ENCODE data around the gene PAPPA.

PAPPA gene

GRCh38 chr9:116360989-116361388 lies 207.4 kb downstream of the PAPPA start:
- no peak for DNase-seq

- DNase-seq = no peak
Observed at GRCh38 chr9:116361547-116361946, 208.0 kb downstream of the PAPPA start.

- no peak for DNase-seq
Observed at GRCh38 chr9:116362493-116362892, 208.9 kb downstream of the PAPPA start.

GRCh38 chr9:116365056-116365471 lies 211.5 kb downstream of the PAPPA start:
- no peak for DNase-seq

GRCh38 chr9:116366241-116366640 lies 212.7 kb downstream of the PAPPA start:
- no peak for DNase-seq

GRCh38 chr9:116368680-116369079 lies 215.1 kb downstream of the PAPPA start:
- DNase-seq = no peak

- no peak for DNase-seq
Observed at GRCh38 chr9:116369706-116370105, 216.1 kb downstream of the PAPPA start.

- DNase-seq = no peak
Observed at GRCh38 chr9:116370556-116370955, 217.0 kb downstream of the PAPPA start.

GRCh38 chr9:116372081-116372673 lies 218.6 kb downstream of the PAPPA start:
- no peak for DNase-seq

- no peak for DNase-seq
Observed at GRCh38 chr9:116372786-116373185, 219.2 kb downstream of the PAPPA start.

- DNase-seq = no peak
Observed at GRCh38 chr9:116377179-116377798, 223.7 kb downstream of the PAPPA start.

- DNase-seq = no peak
Observed at GRCh38 chr9:116378873-116379272, 225.3 kb downstream of the PAPPA start.

- no peak for DNase-seq
Observed at GRCh38 chr9:116379821-116380220, 226.2 kb downstream of the PAPPA start.

- no peak for DNase-seq
Observed at GRCh38 chr9:116380496-116380995, 227.0 kb downstream of the PAPPA start.

- DNase-seq = no peak
Observed at GRCh38 chr9:116381350-116381749, 227.8 kb downstream of the PAPPA start.

- DNase-seq = no peak
Observed at GRCh38 chr9:116382053-116382452, 228.5 kb downstream of the PAPPA start.

GRCh38 chr9:116383133-116383532 lies 229.5 kb downstream of the PAPPA start:
- no peak for DNase-seq

GRCh38 chr9:116383936-116384335 lies 230.3 kb downstream of the PAPPA start:
- no peak for DNase-seq

GRCh38 chr9:116387934-116388698 lies 234.5 kb downstream of the PAPPA start:
- DNase-seq = no peak

GRCh38 chr9:116389541-116390302 lies 236.1 kb downstream of the PAPPA start:
- DNase-seq = no peak

- DNase-seq = no peak
Observed at GRCh38 chr9:116390303-116391228, 237.0 kb downstream of the PAPPA start.

- DNase-seq = no peak
Observed at GRCh38 chr9:116391306-116391900, 237.8 kb downstream of the PAPPA start.
